DMS53 (cell line): Measurements from ENCODE around the gene DLX4.
A peak's percentile ranks its signal among the peaks of the same experiment; 100 is the strongest.

Experiments
- DNase-seq: peaks from one replicate; lab custom pipeline; 2025; lab: John Stamatoyannopoulos, UW

DLX4 gene, protein sequence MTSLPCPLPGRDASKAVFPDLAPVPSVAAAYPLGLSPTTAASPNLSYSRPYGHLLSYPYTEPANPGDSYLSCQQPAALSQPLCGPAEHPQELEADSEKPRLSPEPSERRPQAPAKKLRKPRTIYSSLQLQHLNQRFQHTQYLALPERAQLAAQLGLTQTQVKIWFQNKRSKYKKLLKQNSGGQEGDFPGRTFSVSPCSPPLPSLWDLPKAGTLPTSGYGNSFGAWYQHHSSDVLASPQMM

GRCh38 chr17:49969134-49969759 is at the start of gene DLX4:
Gene DLX4 (plus strand): TSS chr17:49969190. CDS start chr17:49969469, 279 bp downstream.
- DNase-seq = peak; percentile 28

GRCh38 chr17:49920030-49920769 is 48.8 kb upstream of the DLX4 start:
- no peak for DNase-seq

- no peak for DNase-seq
These were observed 46.9 kb upstream of the DLX4 start for GRCh38 chr17:49922095-49922494.

GRCh38 chr17:49924116-49924515 is 44.9 kb upstream of the DLX4 start:
- DNase-seq = no peak

- no peak for DNase-seq
These were observed 44.4 kb upstream of the DLX4 start for GRCh38 chr17:49924589-49924988.

DNA sequence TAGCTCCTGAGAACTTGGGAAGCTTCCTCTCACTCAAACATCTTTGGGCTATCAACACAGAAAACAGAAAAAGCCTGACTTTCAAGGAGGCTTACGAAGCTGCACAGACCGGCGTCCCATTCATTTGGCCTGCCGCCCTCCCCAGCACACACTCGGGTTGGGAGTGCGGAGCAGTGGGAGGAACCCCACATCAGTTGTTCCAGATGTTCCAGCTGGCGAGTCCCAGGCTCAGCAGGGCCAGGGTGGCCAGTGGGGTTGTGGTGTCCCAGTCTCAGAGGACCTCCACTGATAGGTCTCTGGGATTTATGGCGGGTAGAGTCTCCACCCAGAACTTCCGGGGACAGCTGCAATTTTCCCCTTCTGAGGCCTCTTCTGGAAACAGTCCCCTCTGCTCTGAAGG is 43.1 kb upstream of the DLX4 start:
- no peak for DNase-seq

DNA sequence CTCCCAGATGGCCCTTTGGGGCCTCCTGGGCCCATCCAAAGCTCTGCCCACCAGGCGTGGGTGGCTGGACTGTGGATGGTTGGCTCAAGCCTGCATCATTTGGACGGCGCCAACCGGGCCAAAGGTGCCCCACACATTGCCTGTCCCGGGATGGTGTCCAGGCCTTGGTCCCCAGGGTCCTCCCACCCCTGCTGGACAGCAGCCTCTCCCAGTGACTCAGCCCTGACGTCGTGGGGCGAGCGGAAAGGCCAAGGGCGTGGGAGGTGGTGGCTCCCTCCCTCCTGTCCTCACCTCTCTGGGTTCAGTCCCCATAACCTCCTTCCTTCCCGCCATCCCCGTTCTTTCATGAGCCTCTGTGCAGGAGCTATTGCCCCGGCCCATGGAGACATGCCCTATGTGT is 42.1 kb upstream of the DLX4 start:
- DNase-seq = no peak

GRCh38 chr17:49928126-49928800 is 40.7 kb upstream of the DLX4 start:
- no peak for DNase-seq

- no peak for DNase-seq
These were observed 40.0 kb upstream of the DLX4 start for GRCh38 chr17:49928837-49929475.

DNA sequence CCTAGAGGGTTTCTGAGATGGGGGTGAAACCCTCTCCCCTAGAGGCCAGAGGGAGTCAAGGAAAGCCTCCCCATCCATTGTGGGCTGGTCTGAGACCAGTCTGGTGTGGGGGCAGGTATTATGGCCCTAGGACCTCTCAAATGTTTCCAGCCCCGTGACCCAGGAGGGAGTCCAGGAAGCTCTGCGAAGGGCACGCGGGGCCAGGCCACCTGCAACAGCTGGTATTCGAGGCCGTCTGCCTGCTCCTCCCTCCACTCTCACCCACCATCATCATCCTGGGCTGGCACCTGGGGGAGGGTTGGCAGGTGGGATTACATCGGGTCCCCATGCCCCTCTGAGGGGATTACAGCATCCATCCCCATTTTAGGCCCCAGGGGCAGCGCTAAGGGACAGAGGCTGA is 38.1 kb upstream of the DLX4 start:
- DNase-seq = no peak

- DNase-seq = no peak
These were observed 37.4 kb upstream of the DLX4 start for GRCh38 chr17:49931416-49932137.

DNA sequence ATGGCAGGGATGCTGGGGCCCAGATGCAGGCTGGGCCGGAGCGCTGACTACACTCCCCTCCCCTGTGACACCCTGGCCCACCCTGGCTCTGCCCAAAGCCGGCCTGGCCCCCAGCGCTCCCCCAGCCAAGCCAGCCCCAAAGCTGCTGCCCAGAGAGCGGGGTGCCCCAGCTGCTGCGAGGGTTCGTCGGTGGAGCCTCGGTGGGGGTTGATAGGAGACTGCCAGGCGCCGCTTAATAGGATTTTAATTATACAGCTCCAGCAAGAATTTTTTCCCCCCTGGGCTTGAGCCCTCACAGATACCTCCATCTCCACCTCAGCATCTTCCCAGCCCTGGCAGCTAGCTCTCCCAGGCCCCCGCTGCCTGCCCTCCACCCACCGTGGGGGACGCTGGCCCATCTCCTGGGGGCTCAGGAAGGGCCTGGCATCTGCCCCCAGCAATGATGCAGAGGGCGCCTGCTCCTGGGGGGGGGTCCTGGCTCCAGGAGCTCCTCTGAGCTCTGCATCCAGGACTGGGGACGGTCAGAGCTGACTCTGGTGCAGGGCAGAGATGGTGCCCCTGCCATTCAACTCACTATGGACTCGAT is 36.8 kb upstream of the DLX4 start:
- no peak for DNase-seq

DNA sequence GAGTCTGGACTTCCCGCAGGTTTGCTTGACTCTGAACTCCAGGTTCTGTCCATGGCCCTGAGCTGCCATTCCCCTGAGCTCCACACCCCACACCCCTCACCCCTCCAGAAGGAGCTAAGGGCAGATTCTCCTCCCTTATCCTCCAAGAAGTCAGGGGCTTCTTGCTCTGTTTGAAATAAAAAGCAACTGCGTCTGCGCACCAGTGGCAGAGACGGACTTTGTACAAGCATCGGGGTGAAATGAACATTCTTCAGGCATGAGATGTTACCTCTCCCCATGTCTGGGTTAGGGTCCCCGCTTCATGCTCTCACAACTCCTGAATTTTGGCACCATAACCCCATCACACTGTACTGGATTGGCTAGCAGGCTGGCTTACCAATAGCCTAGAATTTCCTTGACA is 36.1 kb upstream of the DLX4 start:
- DNase-seq = no peak

GRCh38 chr17:49935526-49936210 is 33.3 kb upstream of the DLX4 start:
- DNase-seq = peak; percentile 26

DNA sequence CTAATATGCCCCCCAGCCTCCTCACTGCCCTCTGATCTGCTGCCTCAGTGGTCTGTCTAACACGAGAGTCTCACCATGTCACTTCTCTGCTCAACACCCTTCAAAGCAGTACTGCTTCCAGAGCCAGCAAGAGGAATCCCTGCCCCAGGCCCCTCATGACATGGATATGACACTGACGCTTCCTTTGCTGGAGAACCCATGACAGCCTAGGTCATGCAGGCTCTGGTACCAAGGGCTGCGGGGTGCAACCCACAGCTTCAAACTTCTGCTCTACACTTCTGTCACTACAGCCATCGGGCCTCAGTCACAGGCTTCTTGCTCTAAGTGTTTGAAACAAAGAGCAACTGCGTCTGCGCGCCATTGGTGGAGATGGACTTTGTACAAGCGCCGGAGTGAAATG is 32.6 kb upstream of the DLX4 start:
- no peak for DNase-seq

- no peak for DNase-seq
These were observed 29.7 kb upstream of the DLX4 start for GRCh38 chr17:49939318-49939717.

- DNase-seq = no peak
These were observed 27.6 kb upstream of the DLX4 start for GRCh38 chr17:49941427-49941826.

- DNase-seq = no peak
These were observed 26.0 kb upstream of the DLX4 start for GRCh38 chr17:49942947-49943346.

DNA sequence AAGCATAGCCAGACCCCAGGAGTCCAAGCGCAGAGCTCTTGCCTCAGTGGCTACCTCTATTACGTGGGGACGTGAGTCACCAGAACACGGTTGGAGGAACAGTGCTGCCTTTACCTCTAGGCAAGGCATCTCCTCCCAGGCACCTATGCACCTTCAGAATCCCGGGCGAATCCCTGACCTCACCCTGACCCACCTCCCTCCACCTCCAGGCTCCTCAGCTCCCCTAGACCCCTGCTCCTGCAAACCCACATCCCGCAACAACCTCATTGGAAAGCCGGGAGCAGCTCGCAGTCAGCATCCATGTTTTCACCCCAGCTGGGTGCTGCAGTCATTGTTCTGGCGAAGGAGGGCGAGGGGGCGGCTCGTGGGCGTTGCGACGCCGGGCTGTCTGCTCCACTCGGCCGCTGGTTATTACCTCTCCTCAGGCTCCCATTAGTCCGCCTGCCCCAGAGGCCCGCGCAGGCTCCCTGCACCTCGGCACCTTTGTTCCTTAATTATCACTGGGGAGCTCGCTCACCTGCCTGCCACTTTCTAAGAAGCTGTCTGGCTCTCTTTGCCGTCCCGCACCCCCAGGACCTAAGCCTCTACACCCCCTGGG is 24.6 kb upstream of the DLX4 start:
- DNase-seq = no peak

DNA sequence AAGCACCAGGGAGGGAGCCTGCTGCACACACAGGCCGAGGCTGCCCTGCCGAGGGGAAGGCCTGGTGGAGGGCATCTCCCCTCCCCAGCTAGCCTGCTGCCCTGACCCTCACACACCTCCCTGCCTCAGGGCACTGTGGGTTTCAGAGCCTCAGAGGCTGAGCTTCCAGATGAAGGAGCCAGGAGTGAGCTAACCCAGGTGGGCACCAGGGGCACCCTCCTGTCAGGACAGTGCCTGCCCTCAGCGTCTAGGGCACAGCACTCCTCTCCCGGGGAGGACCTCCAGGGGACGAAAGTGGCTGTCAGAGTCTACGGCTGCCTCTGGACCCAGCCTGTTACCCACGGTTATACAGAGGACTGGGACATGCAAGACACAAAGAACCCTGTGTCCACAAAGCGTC is 22.8 kb upstream of the DLX4 start:
- DNase-seq = no peak
